HepG2 (cell line): ENCODE measurements around the gene STPG4. TPM values are rescaled to one million over a fixed set of nuclear protein-coding genes. Genes with fewer than 3 reads are reported as not detected.

Experiments used
- ATAC-seq: fragments of 200-7000 bp; cut with Tn5 transposase; 3 replicates; pipeline ENCODE4 v1.9.1; 2020; ENCODE audit warnings: mild to moderate bottlenecking, moderate library complexity
- BruUV-seq: library from RNA; stranded (reverse); fragments of 400-500 nt; replicated peaks from 2 replicates; lab custom pipeline; 2021; lab: Mats Ljungman, UMichigan
- CTCF ChIA-PET: fragments of 300-600 bp; formaldehyde crosslinking; extraction: SDS; loops from one replicate; lab custom pipeline; 2021; ENCODE audit warnings: low total read pairs, inconsistent platforms, low intra/inter-chr PET ratio; lab: Yijun Ruan, JAX
- POLR2A ChIA-PET: fragments of 350-600 bp; sonication (Branson Sonifier 250); formaldehyde crosslinking; loops from one replicate; lab custom pipeline; 2020; ENCODE audit warnings: antibody characterized with exemption, inconsistent platforms; lab: Yijun Ruan, JAX
- DNase-seq: peaks from one replicate; pipeline ENCODE4 v3.0.0-alpha.2; 2015; ENCODE audit warnings: low spot score
- FAIRE-seq: peaks from 3 replicates; lab custom pipeline; 2011; peaks lifted over from hg19 to GRCh38; lab: Jason Lieb, UNC
- H2AFZ ChIP-seq: one replicate; pipeline ENCODE4 v1.6.1; 2011; ENCODE audit warnings: low read length, inconsistent platforms
- H3K27ac ChIP-seq: fragments of 300-600 bp; 3 replicates; pipeline ENCODE4 v1.8.0; 2011; ENCODE audit warnings: mixed run types, mild to moderate bottlenecking, mixed read lengths, low read length, inconsistent platforms; ENCODE audit not compliant: insufficient read depth; ENCODE audit errors: extremely low read length
- H3K27me3 ChIP-seq, 2 experiments: fragments of 200-600 bp in 1 of 2; 2 replicates in 1 of 2; 3 replicates in 1 of 2; pipeline versions ENCODE4 v1.6.0 to v1.8.0; 2011; ENCODE audit warnings: low read length in 2 of 2, mild to moderate bottlenecking in 2 of 2, moderate library complexity in 2 of 2, inconsistent platforms in 1 of 2; ENCODE audit not compliant: insufficient read depth in 2 of 2, control insufficient read depth in 1 of 2
- H3K36me3 ChIP-seq, 2 experiments: fragments of 200-600 bp in 1 of 2; replicated peaks in 1 of 2; 2 replicates in 1 of 2; 3 replicates in 1 of 2; pipeline versions ENCODE4 v1.5.1 to v1.8.0; 2011; ENCODE audit warnings: low read length in 2 of 2, inconsistent platforms in 1 of 2; ENCODE audit not compliant: insufficient read depth in 2 of 2, control insufficient read depth in 1 of 2
- H3K4me1 ChIP-seq: 2 replicates; pipeline ENCODE4 v1.5.1; 2012; ENCODE audit warnings: low read length, inconsistent platforms; ENCODE audit not compliant: insufficient read depth
- H3K4me2 ChIP-seq: 2 replicates; pipeline ENCODE4 v1.6.0; 2011; ENCODE audit warnings: low read depth, low read length, inconsistent platforms
- H3K4me3 ChIP-seq, 3 experiments: fragments of 200-600 bp in 1 of 3; sonication (generic), shearing (Covaris generic) in 1 of 3; replicated peaks in 1 of 3; 2 replicates each; pipeline ENCODE4 v1.5.1; 2011 to 2016; ENCODE audit warnings: low read length in 3 of 3, inconsistent platforms in 2 of 3, low read depth in 2 of 3, mild to moderate bottlenecking in 2 of 3, control low read depth in 1 of 3, mixed read lengths in 1 of 3; ENCODE audit not compliant: insufficient read depth in 1 of 3
- H3K79me2 ChIP-seq: one replicate; pipeline ENCODE4 v1.6.1; 2011; ENCODE audit warnings: low read length, inconsistent platforms; ENCODE audit not compliant: insufficient read depth
- H3K9ac ChIP-seq: 2 replicates; pipeline ENCODE4 v1.6.0; 2011; ENCODE audit warnings: mild to moderate bottlenecking, low read depth, low read length, inconsistent platforms; ENCODE audit not compliant: insufficient read depth
- H3K9me3 ChIP-seq: 2 replicates; pipeline ENCODE4 v1.5.1; 2012; ENCODE audit warnings: mild to moderate bottlenecking, low read length
- H4K20me1 ChIP-seq: 2 replicates; pipeline ENCODE4 v1.6.0; 2011; ENCODE audit warnings: inconsistent platforms, mild to moderate bottlenecking, low read length, moderate library complexity; ENCODE audit not compliant: insufficient read depth
- REPIN1 ChIP-seq: sonication (generic); formaldehyde crosslinking; IDR thresholded peaks from 2 replicates; pipeline ENCODE4 v1.8.0; 2022; ENCODE audit warnings: missing genetic modification reagents, low read depth, mild to moderate bottlenecking, borderline replicate concordance
- SMC3 ChIP-seq: IDR thresholded peaks from 2 replicates; pipeline ENCODE4 v1.6.1; 2011; ENCODE audit warnings: low read length, improper control_type of control experiment
- TBX3 ChIP-seq: fragments of 450-650 bp; IDR thresholded peaks from 2 replicates; pipeline ENCODE4 v1.6.1; 2017; ENCODE audit warnings: antibody characterized with exemption, mild to moderate bottlenecking, inconsistent platforms, borderline replicate concordance
- WGBS: methylation state at CpG from one replicate; pipeline ENCODE4 v1.1.6; 2017; ENCODE audit warnings: low lambda C conversion rate; 5-methylcytosine and 5-hydroxymethylcytosine counted together
- in situ Hi-C: cut with HindIII; loops from 2 replicates; pipeline ENCODE4 v1.10.0; 2017; ENCODE audit warnings: low pct_unique_long_range_greater_than_20kb; ENCODE audit not compliant: extremely low pct_ligation_motif_present
- intact Hi-C: fragments of 100-400 bp; cut with micrococcal nuclease; formaldehyde crosslinking; loops from one replicate; pipeline ENCODE4 v1.10.0; 2022; ENCODE audit not compliant: unreplicated experiment
- polyA plus RNA-seq, 8 experiments: library from polyadenylated mRNA; depleted of rRNA in 3 of 8; stranded (reverse) in 7 of 8; unstranded in 1 of 8; fragments of >200 nt; fragmentation: Illumina TruSeq in 4 of 8; extraction: Trizol in 4 of 8; gene quantifications; 2 replicates each; pipeline versions ENCODE4 v1.2.1 to v1.2.3, GENCODE V29; 2011 to 2016; ENCODE audit warnings: low read depth in 4 of 8, missing spikeins in 1 of 8, mixed read lengths in 1 of 8; ENCODE audit not compliant: insufficient read depth in 1 of 8
- total RNA-seq, 5 experiments: library from RNA; depleted of rRNA; stranded (reverse); fragments of >200 nt; fragmentation: Illumina TruSeq; extraction: Trizol; gene quantifications; 2 replicates each; pipeline ENCODE4 v1.2.3, GENCODE V29; 2016; ENCODE audit warnings: low read depth in 1 of 5
- TF ChIP-seq, protein P1 (sequence below): sonication (generic); formaldehyde crosslinking; IDR thresholded peaks from 2 replicates; pipeline ENCODE4 v1.5.1; 2020; ENCODE audit warnings: mild to moderate bottlenecking, missing genetic modification reagents, moderate library complexity
- TF ChIP-seq, protein P2 (sequence below): sonication (generic); formaldehyde crosslinking; IDR thresholded peaks from 2 replicates; pipeline ENCODE4 v1.9.0; 2021; ENCODE audit warnings: mild to moderate bottlenecking, missing genetic modification reagents

The STPG4 gene
- total and polyA plus RNA-seq, 2 of the 13 experiments (the other 11 are each of a cell fraction or from before 2014, with no cell fraction given): 0.11 to 0.15 TPM

DNA sequence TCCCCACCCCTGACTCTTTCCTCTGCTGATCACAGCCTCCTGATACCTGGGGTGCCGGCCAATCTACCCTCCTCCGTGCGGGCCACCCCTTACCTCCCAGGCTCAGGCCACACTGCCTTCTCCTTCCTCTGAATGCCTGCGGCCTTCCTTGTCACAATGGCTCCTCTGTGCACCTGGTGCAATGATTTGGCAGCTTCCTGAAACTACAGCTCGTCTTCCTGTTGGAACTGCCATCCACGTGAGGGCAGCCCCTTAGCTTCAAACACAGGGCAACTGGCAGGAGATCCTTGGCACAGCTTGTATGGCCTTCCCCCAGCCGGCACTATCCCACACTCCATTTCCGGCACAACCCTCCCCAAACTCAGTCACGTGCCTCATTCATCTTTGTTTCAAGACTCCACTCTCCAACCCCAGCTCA is 69.0 kb downstream of the STPG4 start:
- Histone ChIP-seq H3K4me1 (peaks cover 33% of the 10 kb centered on the region), H3K9ac (no peak overlapping the region), H4K20me1 (no peaks in the 10 kb centered on the region), H3K4me3 (no peak overlapping the region), H3K79me2 (no peaks in the 10 kb centered on the region), H3K9me3 (no peaks in the 10 kb centered on the region), H3K27me3 (no peaks in the 10 kb centered on the region), H2AFZ (no peak overlapping the region), H3K36me3 (no peaks in the 10 kb centered on the region), H3K27ac (no peak overlapping the region), H3K4me2 (no peak overlapping the region)
- FAIRE-seq (no peak), DNase-seq (no peak), ATAC-seq (no peak)
- CTCF ChIA-PET: no interaction called here
- 92% methylated on average over 9 of the region's 9 CpGs for WGBS
- POLR2A ChIA-PET: interaction anchor here (1.4 kb wide), 1 partner anchor 15 kb away, joined by 4 read pairs; no protein-coding TSS in a partner anchor
- intact Hi-C loops: no loop called here
- TF ChIP-seq SMC3: no peak
- TF ChIP-seq TBX3: 0 out of 2 replicates have a peak, but pooled peaks have one; percentile 14
- TF ChIP-seq, protein P1, sequence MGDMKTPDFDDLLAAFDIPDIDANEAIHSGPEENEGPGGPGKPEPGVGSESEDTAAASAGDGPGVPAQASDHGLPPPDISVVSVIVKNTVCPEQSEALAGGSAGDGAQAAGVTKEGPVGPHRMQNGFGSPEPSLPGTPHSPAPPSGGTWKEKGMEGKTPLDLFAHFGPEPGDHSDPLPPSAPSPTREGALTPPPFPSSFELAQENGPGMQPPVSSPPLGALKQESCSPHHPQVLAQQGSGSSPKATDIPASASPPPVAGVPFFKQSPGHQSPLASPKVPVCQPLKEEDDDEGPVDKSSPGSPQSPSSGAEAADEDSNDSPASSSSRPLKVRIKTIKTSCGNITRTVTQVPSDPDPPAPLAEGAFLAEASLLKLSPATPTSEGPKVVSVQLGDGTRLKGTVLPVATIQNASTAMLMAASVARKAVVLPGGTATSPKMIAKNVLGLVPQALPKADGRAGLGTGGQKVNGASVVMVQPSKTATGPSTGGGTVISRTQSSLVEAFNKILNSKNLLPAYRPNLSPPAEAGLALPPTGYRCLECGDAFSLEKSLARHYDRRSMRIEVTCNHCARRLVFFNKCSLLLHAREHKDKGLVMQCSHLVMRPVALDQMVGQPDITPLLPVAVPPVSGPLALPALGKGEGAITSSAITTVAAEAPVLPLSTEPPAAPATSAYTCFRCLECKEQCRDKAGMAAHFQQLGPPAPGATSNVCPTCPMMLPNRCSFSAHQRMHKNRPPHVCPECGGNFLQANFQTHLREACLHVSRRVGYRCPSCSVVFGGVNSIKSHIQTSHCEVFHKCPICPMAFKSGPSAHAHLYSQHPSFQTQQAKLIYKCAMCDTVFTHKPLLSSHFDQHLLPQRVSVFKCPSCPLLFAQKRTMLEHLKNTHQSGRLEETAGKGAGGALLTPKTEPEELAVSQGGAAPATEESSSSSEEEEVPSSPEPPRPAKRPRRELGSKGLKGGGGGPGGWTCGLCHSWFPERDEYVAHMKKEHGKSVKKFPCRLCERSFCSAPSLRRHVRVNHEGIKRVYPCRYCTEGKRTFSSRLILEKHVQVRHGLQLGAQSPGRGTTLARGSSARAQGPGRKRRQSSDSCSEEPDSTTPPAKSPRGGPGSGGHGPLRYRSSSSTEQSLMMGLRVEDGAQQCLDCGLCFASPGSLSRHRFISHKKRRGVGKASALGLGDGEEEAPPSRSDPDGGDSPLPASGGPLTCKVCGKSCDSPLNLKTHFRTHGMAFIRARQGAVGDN (CRISPR knock-in tag): peak; percentile 29
- TF ChIP-seq REPIN1 (CRISPR knock-in tag): no peak
- TF ChIP-seq, protein P2, sequence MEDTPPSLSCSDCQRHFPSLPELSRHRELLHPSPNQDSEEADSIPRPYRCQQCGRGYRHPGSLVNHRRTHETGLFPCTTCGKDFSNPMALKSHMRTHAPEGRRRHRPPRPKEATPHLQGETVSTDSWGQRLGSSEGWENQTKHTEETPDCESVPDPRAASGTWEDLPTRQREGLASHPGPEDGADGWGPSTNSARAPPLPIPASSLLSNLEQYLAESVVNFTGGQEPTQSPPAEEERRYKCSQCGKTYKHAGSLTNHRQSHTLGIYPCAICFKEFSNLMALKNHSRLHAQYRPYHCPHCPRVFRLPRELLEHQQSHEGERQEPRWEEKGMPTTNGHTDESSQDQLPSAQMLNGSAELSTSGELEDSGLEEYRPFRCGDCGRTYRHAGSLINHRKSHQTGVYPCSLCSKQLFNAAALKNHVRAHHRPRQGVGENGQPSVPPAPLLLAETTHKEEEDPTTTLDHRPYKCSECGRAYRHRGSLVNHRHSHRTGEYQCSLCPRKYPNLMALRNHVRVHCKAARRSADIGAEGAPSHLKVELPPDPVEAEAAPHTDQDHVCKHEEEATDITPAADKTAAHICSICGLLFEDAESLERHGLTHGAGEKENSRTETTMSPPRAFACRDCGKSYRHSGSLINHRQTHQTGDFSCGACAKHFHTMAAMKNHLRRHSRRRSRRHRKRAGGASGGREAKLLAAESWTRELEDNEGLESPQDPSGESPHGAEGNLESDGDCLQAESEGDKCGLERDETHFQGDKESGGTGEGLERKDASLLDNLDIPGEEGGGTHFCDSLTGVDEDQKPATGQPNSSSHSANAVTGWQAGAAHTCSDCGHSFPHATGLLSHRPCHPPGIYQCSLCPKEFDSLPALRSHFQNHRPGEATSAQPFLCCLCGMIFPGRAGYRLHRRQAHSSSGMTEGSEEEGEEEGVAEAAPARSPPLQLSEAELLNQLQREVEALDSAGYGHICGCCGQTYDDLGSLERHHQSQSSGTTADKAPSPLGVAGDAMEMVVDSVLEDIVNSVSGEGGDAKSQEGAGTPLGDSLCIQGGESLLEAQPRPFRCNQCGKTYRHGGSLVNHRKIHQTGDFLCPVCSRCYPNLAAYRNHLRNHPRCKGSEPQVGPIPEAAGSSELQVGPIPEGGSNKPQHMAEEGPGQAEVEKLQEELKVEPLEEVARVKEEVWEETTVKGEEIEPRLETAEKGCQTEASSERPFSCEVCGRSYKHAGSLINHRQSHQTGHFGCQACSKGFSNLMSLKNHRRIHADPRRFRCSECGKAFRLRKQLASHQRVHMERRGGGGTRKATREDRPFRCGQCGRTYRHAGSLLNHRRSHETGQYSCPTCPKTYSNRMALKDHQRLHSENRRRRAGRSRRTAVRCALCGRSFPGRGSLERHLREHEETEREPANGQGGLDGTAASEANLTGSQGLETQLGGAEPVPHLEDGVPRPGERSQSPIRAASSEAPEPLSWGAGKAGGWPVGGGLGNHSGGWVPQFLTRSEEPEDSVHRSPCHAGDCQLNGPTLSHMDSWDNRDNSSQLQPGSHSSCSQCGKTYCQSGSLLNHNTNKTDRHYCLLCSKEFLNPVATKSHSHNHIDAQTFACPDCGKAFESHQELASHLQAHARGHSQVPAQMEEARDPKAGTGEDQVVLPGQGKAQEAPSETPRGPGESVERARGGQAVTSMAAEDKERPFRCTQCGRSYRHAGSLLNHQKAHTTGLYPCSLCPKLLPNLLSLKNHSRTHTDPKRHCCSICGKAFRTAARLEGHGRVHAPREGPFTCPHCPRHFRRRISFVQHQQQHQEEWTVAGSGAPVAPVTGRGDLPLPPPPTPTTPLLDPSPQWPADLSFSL (CRISPR knock-in tag): no peak
- BruUV-seq: no TSS peak
- in situ Hi-C loops: no loop called here
